Endothelial cell of umbilical vein (primary cell): Measurements from ENCODE around the gene THSD4. TPM values are rescaled to one million over a fixed set of nuclear protein-coding genes. Genes with fewer than 3 reads are reported as not detected.

Experiments
- BruUV-seq: library from RNA; stranded (reverse); fragments of 400-500 nt; replicated peaks from 2 replicates; lab custom pipeline; 2021; lab: Mats Ljungman, UMichigan
- CTCF ChIA-PET: fragments of 300-600, 350-600 bp; sonication (Branson Sonifier 250); formaldehyde crosslinking; loops from one replicate; lab custom pipeline; 2021; ENCODE audit warnings: antibody characterized with exemption, inconsistent platforms; lab: Charles Lee
- POLR2A ChIA-PET: fragments of 300-600, 350-600 bp; sonication (Branson Sonifier 250); formaldehyde crosslinking; loops from one replicate; lab custom pipeline; 2021; ENCODE audit warnings: antibody characterized with exemption, inconsistent platforms; lab: Charles Lee
- DNase-seq: peaks from one replicate; pipeline ENCODE4 v3.0.0-alpha.2; 2011; ENCODE audit warnings: low read depth, low spot score
- FAIRE-seq: peaks from 2 replicates; lab custom pipeline; 2011; peaks lifted over from hg19 to GRCh38; lab: Jason Lieb, UNC
- H2AFZ ChIP-seq: 2 replicates; pipeline ENCODE4 v1.6.0; 2012; ENCODE audit warnings: low read depth, low read length, control low read depth, inconsistent platforms
- H3K27ac ChIP-seq: 2 replicates; pipeline ENCODE4 v1.5.1; 2011; ENCODE audit warnings: low read depth, mild to moderate bottlenecking, control low read depth, low read length, moderate library complexity; ENCODE audit not compliant: insufficient read depth
- H3K27me3 ChIP-seq, 2 experiments: 2 replicates each; pipeline versions ENCODE4 v1.6.0 to v1.6.1; 2011; ENCODE audit warnings: low read length in 2 of 2, mixed read lengths in 1 of 2; ENCODE audit not compliant: control insufficient read depth in 2 of 2, insufficient read depth in 2 of 2
- H3K36me3 ChIP-seq, 2 experiments: 2 replicates in 1 of 2; 3 replicates in 1 of 2; pipeline ENCODE4 v1.5.1; 2011; ENCODE audit warnings: low read length in 2 of 2, mild to moderate bottlenecking in 1 of 2, moderate library complexity in 1 of 2; ENCODE audit not compliant: control insufficient read depth in 2 of 2, insufficient read depth in 2 of 2; ENCODE audit errors: extremely low read depth in 1 of 2
- H3K4me1 ChIP-seq: 3 replicates; pipeline ENCODE4 v1.5.1; 2011; ENCODE audit warnings: mild to moderate bottlenecking, low read length; ENCODE audit not compliant: control insufficient read depth, insufficient read depth; ENCODE audit errors: extremely low read depth
- H3K4me2 ChIP-seq: 2 replicates; pipeline ENCODE4 v1.6.1; 2011; ENCODE audit warnings: low read length, control low read depth, mixed read lengths; ENCODE audit not compliant: insufficient read depth
- H3K4me3 ChIP-seq, 3 experiments: fragments of 200-600 bp in 1 of 3; sonication (generic), shearing (Covaris generic) in 1 of 3; replicated peaks in 1 of 3; 2 replicates each; pipeline ENCODE4 v1.5.1; 2011 to 2016; ENCODE audit warnings: control low read depth in 3 of 3, low read length in 3 of 3, mild to moderate bottlenecking in 2 of 3, inconsistent platforms in 1 of 3, low read depth in 1 of 3, moderate library complexity in 1 of 3; ENCODE audit not compliant: insufficient read depth in 1 of 3
- H3K79me2 ChIP-seq: 2 replicates; pipeline ENCODE4 v1.6.0; 2012; ENCODE audit warnings: low read length, inconsistent platforms; ENCODE audit not compliant: control insufficient read depth, insufficient read depth
- H3K9ac ChIP-seq: replicated peaks from 2 replicates; pipeline ENCODE3; 2011; ENCODE audit warnings: low read length, control low read depth; ENCODE audit not compliant: insufficient read depth; ENCODE audit errors: extremely low read depth
- H3K9me1 ChIP-seq: replicated peaks from 3 replicates; pipeline ENCODE4 v1.6.0; 2011; ENCODE audit warnings: mild to moderate bottlenecking, low read length; ENCODE audit not compliant: control insufficient read depth, insufficient read depth; ENCODE audit errors: extremely low read depth
- H3K9me3 ChIP-seq: replicated peaks from 2 replicates; pipeline ENCODE4 v1.5.1; 2012; ENCODE audit warnings: low read length, inconsistent platforms; ENCODE audit not compliant: control insufficient read depth, insufficient read depth
- H4K20me1 ChIP-seq: replicated peaks from 2 replicates; pipeline ENCODE3; 2011; ENCODE audit warnings: mild to moderate bottlenecking, low read length; ENCODE audit not compliant: control insufficient read depth, insufficient read depth; ENCODE audit errors: extremely low read depth
- CTCF ChIP-seq, 2 donors: IDR thresholded peaks; 1 replicate in 1 of 2; 2 replicates in 1 of 2; pipeline ENCODE4 v1.5.1; 2011; ENCODE audit warnings: low read length in 2 of 2, mild to moderate bottlenecking in 2 of 2, moderate library complexity in 2 of 2, control low read depth in 1 of 2, inconsistent platforms in 1 of 2, low read depth in 1 of 2; ENCODE audit not compliant: insufficient read depth in 1 of 2; ENCODE audit errors: extremely low read depth in 1 of 2
- EZH2 ChIP-seq: IDR thresholded peaks from 2 replicates; pipeline ENCODE4 v1.6.1; 2012; ENCODE audit warnings: borderline replicate concordance, low read depth, mild to moderate bottlenecking, moderate library complexity, low read length, inconsistent platforms; ENCODE audit not compliant: severe bottlenecking
- FOS ChIP-seq: IDR thresholded peaks from 2 replicates; pipeline ENCODE4 v1.6.1; 2011; ENCODE audit warnings: mild to moderate bottlenecking, low read length, moderate library complexity, borderline replicate concordance; ENCODE audit not compliant: insufficient read depth
- GATA2 ChIP-seq: IDR thresholded peaks from 2 replicates; pipeline ENCODE4 v1.7.0; 2011; ENCODE audit warnings: low read depth, mild to moderate bottlenecking, moderate library complexity, mixed read lengths, low read length; ENCODE audit not compliant: insufficient read length, insufficient read depth
- JUN ChIP-seq: IDR thresholded peaks from 2 replicates; pipeline ENCODE4 v1.6.1; 2011; ENCODE audit warnings: borderline replicate concordance, low read depth; ENCODE audit not compliant: insufficient read length, insufficient read depth
- MAX ChIP-seq: IDR thresholded peaks from 2 replicates; pipeline ENCODE4 v1.6.1; 2011; ENCODE audit not compliant: insufficient read depth, insufficient read length
- MYC ChIP-seq: IDR thresholded peaks from one replicate; pipeline ENCODE4 v1.6.1; 2011; ENCODE audit warnings: mild to moderate bottlenecking, low read depth, low read length
- POLR2A ChIP-seq: IDR thresholded peaks from 2 replicates; pipeline ENCODE4 v1.6.1; 2012; ENCODE audit warnings: low read depth, mild to moderate bottlenecking, control low read depth, low read length
- POLR2AphosphoS5 ChIP-seq: IDR thresholded peaks from 2 replicates; pipeline ENCODE4 v1.6.1; 2012; ENCODE audit warnings: low read depth, mild to moderate bottlenecking, control low read depth, low read length, moderate library complexity; ENCODE audit not compliant: insufficient read depth
- dilution Hi-C: fragments of 300-500 bp; cut with MboI; formaldehyde crosslinking; loops from one replicate; pipeline ENCODE4 v1.15.0; 2019; ENCODE audit warnings: low sequenced_read_pairs; ENCODE audit not compliant: extremely low pct_ligation_motif_present
- intact Hi-C: fragments of 100-400 bp; cut with micrococcal nuclease; formaldehyde crosslinking; loops from one replicate; pipeline ENCODE4 v1.10.0; 2022
- polyA plus RNA-seq, 4 experiments: library from polyadenylated mRNA; depleted of rRNA in 3 of 4; stranded (reverse) in 3 of 4; unstranded in 1 of 4; fragments of >200 nt; gene quantifications; 2 replicates each; pipeline versions ENCODE4 v1.2.1 to v1.2.3, GENCODE V29; 2011 to 2012; ENCODE audit warnings: missing spikeins in 1 of 4
- total RNA-seq: library from RNA; stranded (reverse); gene quantifications from 2 replicates; pipeline ENCODE4 v1.2.3, GENCODE V29; 2021

The THSD4 gene
- total and polyA plus RNA-seq, 2 donors (not counting 3 experiments of a cell fraction or from before 2014, with no cell fraction given), result 9.9 to 25.4 TPM

- DNase-seq (no peak), FAIRE-seq (no peak)
- ChIA-PET CTCF (no interaction called here), POLR2A (no interaction called here)
- Histone ChIP-seq H3K4me1 (no peaks in the 10 kb centered on the region), H3K9me3 (no peaks in the 10 kb centered on the region), H3K4me2 (no peak overlapping the region), H3K27me3 (peaks cover 6 to 9% of the 10 kb centered on the region in 2 experiments), H3K36me3 (no peaks in the 10 kb centered on the region), H4K20me1 (no peaks in the 10 kb centered on the region), H3K9ac (no peak overlapping the region), H3K4me3 (no peak overlapping the region), H2AFZ (no peak overlapping the region), H3K27ac (no peak overlapping the region), H3K79me2 (no peaks in the 10 kb centered on the region), H3K9me1 (no peaks in the 10 kb centered on the region)
- dilution Hi-C loops, result no loop called here
- TF ChIP-seq MYC (no peak), MAX (no peak), CTCF (IDR thresholded peaks at IDR 0.05; ENCODE audit: extremely low read depth in 1 of 2, insufficient read depth in 1 of 2, low read depth in 1 of 2, low read length in 2 of 2) (no peak), POLR2AphosphoS5 (no peak), FOS (no peak), POLR2A (no peak), EZH2 (no peak), JUN (no peak), GATA2 (no peak)
- BruUV-seq, result no TSS peak
- intact Hi-C loops, result no loop called here
These were observed 34.6 kb upstream of the THSD4 start for GRCh38 chr15:71080705-71081104.
